ENCODE data around the gene ZC3H13. TPM values are rescaled to one million over a fixed set of nuclear protein-coding genes. Genes with fewer than 3 reads are reported as not detected.

Gene ZC3H13
- total and polyA plus RNA-seq, 2 donors (not counting 1 experiment from before 2014, with no cell fraction given), result 4.8 to 65.7 TPM

GRCh38 chr13:45930177-45930576 is 122.4 kb downstream of the ZC3H13 start:
- Mint-ChIP-seq H3K27ac (no peak overlapping the region), H3K4me1 (no peaks in the 10 kb centered on the region), H3K27me3 (peaks cover 22% of the 10 kb centered on the region), H3K9me3 (ENCODE audit: insufficient read depth) (no peaks in the 10 kb centered on the region), H3K4me3 (no peak overlapping the region)
- H4K20me1 ChIP-seq (ENCODE audit: control insufficient read depth, insufficient read depth, low read length, poor library complexity, severe bottlenecking), result no peaks in the 10 kb centered on the region
- no peaks in the 10 kb centered on the region for H3K36me3 ChIP-seq (replicated peaks in 1 of 2; ENCODE audit: control extremely low read depth in 1 of 2, control insufficient read depth in 1 of 2, extremely low read depth in 1 of 2, insufficient read depth in 2 of 2, low read length in 1 of 2)
- WGBS (ENCODE audit: insufficient coverage), result 98% methylated on average over 7 of the region's 7 CpGs
- H3K27ac ChIP-seq (ENCODE audit: low read length in 2 of 2), result no peak overlapping the region
- DNase-seq (no peak), ATAC-seq (ENCODE audit: low read depth) (no peak)
- H3K27me3 ChIP-seq (replicated peaks in 1 of 4; ENCODE audit: control extremely low read depth in 1 of 4, control insufficient read depth in 3 of 4, insufficient read depth in 4 of 4, low read length in 3 of 4), result peaks cover 0 to 13% (median 0%) of the 10 kb centered on the region in 4 experiments
- ChIA-PET POLR2A (no interaction called here), CTCF (no interaction called here)
- H3K4me2 ChIP-seq (replicated peaks; ENCODE audit: low read depth, low read length, poor library complexity, severe bottlenecking), result no peak overlapping the region
- TF ChIP-seq CTCF (IDR thresholded peaks at IDR 0.05), result no peak
- no peak for TF ChIP-seq EZH2 (IDR thresholded peaks at IDR 0.05; ENCODE audit: borderline replicate concordance, insufficient read depth, low read depth, low read length, poor library complexity, severe bottlenecking)
- no peak overlapping the region for H3K4me3 ChIP-seq (ENCODE audit: control extremely low read depth in 1 of 5, extremely low read depth in 1 of 5, insufficient read depth in 1 of 5, low read depth in 2 of 5, low read length in 4 of 5)
- H3K9me3 ChIP-seq (ENCODE audit: control extremely low read depth in 1 of 3, control insufficient read depth in 2 of 3, insufficient read depth in 1 of 3, low read length in 2 of 3), result peaks cover 0 to 4% (median 0%) of the 10 kb centered on the region in 3 donors
- no peaks in the 10 kb centered on the region for H3K79me2 ChIP-seq (ENCODE audit: control insufficient read depth, insufficient read depth, low read length)
- intact Hi-C loops (cut with micrococcal nuclease), result no loop called here
- no peak overlapping the region for H3K9ac ChIP-seq (ENCODE audit: low read length)
- H3K4me1 ChIP-seq (ENCODE audit: control insufficient read depth in 2 of 2, insufficient read depth in 2 of 2, low read length in 2 of 2), result no peaks in the 10 kb centered on the region
- no peak overlapping the region for H2AFZ ChIP-seq (ENCODE audit: insufficient read depth, low read depth, low read length, poor library complexity, severe bottlenecking)

- Histone ChIP-seq H2AFZ (ENCODE audit: insufficient read depth, low read depth, low read length, poor library complexity, severe bottlenecking) (no peak overlapping the region), H4K20me1 (ENCODE audit: control insufficient read depth, insufficient read depth, low read length, poor library complexity, severe bottlenecking) (no peaks in the 10 kb centered on the region), H3K27ac (ENCODE audit: low read length in 2 of 2) (no peak overlapping the region), H3K27me3 (replicated peaks in 1 of 4; ENCODE audit: control extremely low read depth in 1 of 4, control insufficient read depth in 3 of 4, insufficient read depth in 4 of 4, low read length in 3 of 4) (peaks cover 0 to 13% (median 0%) of the 10 kb centered on the region in 4 experiments), H3K36me3 (replicated peaks in 1 of 2; ENCODE audit: control extremely low read depth in 1 of 2, control insufficient read depth in 1 of 2, extremely low read depth in 1 of 2, insufficient read depth in 2 of 2, low read length in 1 of 2) (no peaks in the 10 kb centered on the region), H3K4me3 (ENCODE audit: control extremely low read depth in 1 of 5, extremely low read depth in 1 of 5, insufficient read depth in 1 of 5, low read depth in 2 of 5, low read length in 4 of 5) (no peak overlapping the region), H3K4me2 (replicated peaks; ENCODE audit: low read depth, low read length, poor library complexity, severe bottlenecking) (no peak overlapping the region), H3K79me2 (ENCODE audit: control insufficient read depth, insufficient read depth, low read length) (no peaks in the 10 kb centered on the region), H3K9me3 (ENCODE audit: control extremely low read depth in 1 of 3, control insufficient read depth in 2 of 3, insufficient read depth in 1 of 3, low read length in 2 of 3) (peaks cover 0 to 4% (median 0%) of the 10 kb centered on the region in 3 donors), H3K9ac (ENCODE audit: low read length) (no peak overlapping the region), H3K4me1 (ENCODE audit: control insufficient read depth in 2 of 2, insufficient read depth in 2 of 2, low read length in 2 of 2) (no peaks in the 10 kb centered on the region)
- no CpG with 5 or more reads among the region's 2 CpGs for WGBS (ENCODE audit: insufficient coverage)
- Mint-ChIP-seq H3K4me1 (no peaks in the 10 kb centered on the region), H3K27ac (no peak overlapping the region), H3K27me3 (peaks cover 15% of the 10 kb centered on the region), H3K9me3 (ENCODE audit: insufficient read depth) (no peaks in the 10 kb centered on the region), H3K4me3 (no peak overlapping the region)
- intact Hi-C loops (cut with micrococcal nuclease), result no loop called here
- CTCF ChIA-PET, result no interaction called here
- DNase-seq, result no peak
- TF ChIP-seq CTCF (IDR thresholded peaks at IDR 0.05) (no peak), EZH2 (IDR thresholded peaks at IDR 0.05; ENCODE audit: borderline replicate concordance, insufficient read depth, low read depth, low read length, poor library complexity, severe bottlenecking) (no peak)
- no peak for ATAC-seq (ENCODE audit: low read depth)
- POLR2A ChIA-PET, result no interaction called here
Measured at GRCh38 chr13:45928843-45929242, 123.7 kb downstream of the ZC3H13 start.

All from B cell (primary cell).